Ovary (tissue), 9 donors: ENCODE data around the gene ARID5A. TPM values are rescaled to one million over a fixed set of nuclear protein-coding genes. Genes with fewer than 3 reads are reported as not detected.

Source experiments
- DNase-seq, 5 donors: peaks; one replicate each; pipeline ENCODE4 v3.0.0-alpha.2; 2019 to 2020
- H3K27ac ChIP-seq, 2 donors: fragments of 200-600 bp; one replicate each; pipeline versions ENCODE4 v1.5.1 to v1.8.0; 2019 to 2022
- H3K27me3 ChIP-seq: fragments of 200-600 bp; one replicate; pipeline ENCODE4 v1.8.0; 2022
- H3K36me3 ChIP-seq: fragments of 200-600 bp; sonication (generic); one replicate; pipeline ENCODE4 v1.5.1; 2019
- H3K4me1 ChIP-seq: one replicate; pipeline ENCODE4 v1.8.1; 2013; ENCODE audit warnings: mild to moderate bottlenecking, moderate library complexity; ENCODE audit not compliant: insufficient read depth
- H3K4me3 ChIP-seq: fragments of 200-600 bp; sonication (generic); one replicate; pipeline ENCODE4 v1.5.1; 2017
- H3K9me3 ChIP-seq, 2 donors: fragments of 200-600 bp in 1 of 2; sonication (generic) in 1 of 2; one replicate each; pipeline versions ENCODE4 v1.5.1 to v1.8.1; 2013 to 2019; ENCODE audit warnings: mild to moderate bottlenecking in 1 of 2, moderate library complexity in 1 of 2
- EP300 ChIP-seq: sonication (generic); formaldehyde crosslinking; IDR thresholded peaks from one replicate; pipeline ENCODE4 v1.6.1; 2017; ENCODE audit warnings: antibody characterized with exemption
- POLR2A ChIP-seq: fragments of 450-650 bp; IDR thresholded peaks from one replicate; pipeline ENCODE4 v1.6.1; 2017; ENCODE audit warnings: antibody characterized with exemption, mild to moderate bottlenecking, moderate library complexity
- WGBS, 3 donors: extraction: QIAGEN DNeasy Blood & Tissue Kit in 1 of 3; methylation state at CpG; one replicate each; pipeline versions ENCODE4 v1.1.5 to v1.1.7; 2013 to 2017; 5-methylcytosine and 5-hydroxymethylcytosine counted together
- intact Hi-C, 4 donors: fragments of 100-400 bp; cut with DNase I; formaldehyde crosslinking; loops; one replicate each; pipeline versions ENCODE4 v1.11.0 to v1.15.1; 2022 to 2023
- polyA plus RNA-seq, 2 donors: library from polyadenylated mRNA; stranded (reverse); fragments of 200-250 nt in 1 of 2; fragments of 350-450 nt in 1 of 2; fragmentation: Illumina TruSeq in 1 of 2; extraction: RNeasy Lipid Tissue Mini Kit (QIAGEN cat#74804) in 1 of 2; gene quantifications; one replicate each; pipeline ENCODE4 v1.2.3, GENCODE V29; 2013 to 2014
- total RNA-seq, 7 donors: library from RNA; depleted of rRNA in 2 of 7; stranded (reverse); fragments of >200 nt in 2 of 7; fragmentation: NEBNext Ultra II Directional in 3 of 7; extraction: Animal tissue kit (Norgen Biotek cat#: 25700) in 3 of 7; gene quantifications; one replicate each; pipeline versions ENCODE4 v1.1.0 to v1.2.4, GENCODE V29; 2016 to 2023
- TF ChIP-seq, protein P1 (sequence below), 3 donors: fragments of 450-650 bp in 2 of 3; fragments of 200-600 bp in 1 of 3; IDR thresholded peaks; one replicate each; pipeline versions ENCODE4 v1.5.1 to v1.8.0; 2016 to 2022; ENCODE audit warnings: antibody characterized with exemption in 3 of 3, mild to moderate bottlenecking in 1 of 3
- donor health status: DM: no; HTN: no; CAD: no; lungs with moderate emphysema.
- donor health status: DM: no; HTN: no; CAD: no.
- donor health status: Bipolar disorder and iron deficiency.
- donor health status: DM: yes; HTN: yes; CAD: no.
- donor health status: DM: no; HTN: no; CAD: no.
- donor health status: DM: yes; HTN: yes; CAD: no.

The ARID5A gene
- total and polyA plus RNA-seq, 9 donors = 1.5 to 46.1 (median 17.1) TPM

- Histone ChIP-seq H3K9me3 (no peaks in the 10 kb centered on the region), H3K36me3 (no peaks in the 10 kb centered on the region), H3K27ac (no peak overlapping the region), H3K4me1 (no peaks in the 10 kb centered on the region), H3K27me3 (no peaks in the 10 kb centered on the region), H3K4me3 (no peak overlapping the region)
- intact Hi-C loops = no loop called here
- 43 to 53% (median 48%) methylated on average over 1 of the region's 1 CpG for WGBS, 3 donors
- no peak for DNase-seq
- TF ChIP-seq, protein P1, sequence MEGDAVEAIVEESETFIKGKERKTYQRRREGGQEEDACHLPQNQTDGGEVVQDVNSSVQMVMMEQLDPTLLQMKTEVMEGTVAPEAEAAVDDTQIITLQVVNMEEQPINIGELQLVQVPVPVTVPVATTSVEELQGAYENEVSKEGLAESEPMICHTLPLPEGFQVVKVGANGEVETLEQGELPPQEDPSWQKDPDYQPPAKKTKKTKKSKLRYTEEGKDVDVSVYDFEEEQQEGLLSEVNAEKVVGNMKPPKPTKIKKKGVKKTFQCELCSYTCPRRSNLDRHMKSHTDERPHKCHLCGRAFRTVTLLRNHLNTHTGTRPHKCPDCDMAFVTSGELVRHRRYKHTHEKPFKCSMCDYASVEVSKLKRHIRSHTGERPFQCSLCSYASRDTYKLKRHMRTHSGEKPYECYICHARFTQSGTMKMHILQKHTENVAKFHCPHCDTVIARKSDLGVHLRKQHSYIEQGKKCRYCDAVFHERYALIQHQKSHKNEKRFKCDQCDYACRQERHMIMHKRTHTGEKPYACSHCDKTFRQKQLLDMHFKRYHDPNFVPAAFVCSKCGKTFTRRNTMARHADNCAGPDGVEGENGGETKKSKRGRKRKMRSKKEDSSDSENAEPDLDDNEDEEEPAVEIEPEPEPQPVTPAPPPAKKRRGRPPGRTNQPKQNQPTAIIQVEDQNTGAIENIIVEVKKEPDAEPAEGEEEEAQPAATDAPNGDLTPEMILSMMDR (IDR thresholded peaks at IDR 0.05) = no peak
- TF ChIP-seq EP300 (no peak), POLR2A (no peak)
Measured at GRCh38 chr2:96575785-96576456, 39.4 kb downstream of the ARID5A start.

- no peaks in the 10 kb centered on the region for H3K27me3 ChIP-seq
- 84 to 86% (median 85%) methylated on average over 5 of the region's 5 CpGs for WGBS, 3 donors
- no peaks in the 10 kb centered on the region for H3K36me3 ChIP-seq
- no peak for DNase-seq
- H3K9me3 ChIP-seq = no peaks in the 10 kb centered on the region
- H3K4me3 ChIP-seq = no peak overlapping the region
- no peaks in the 10 kb centered on the region for H3K4me1 ChIP-seq
- no peak overlapping the region for H3K27ac ChIP-seq
- intact Hi-C loops = no loop called here
- TF ChIP-seq, protein P1 (IDR thresholded peaks at IDR 0.05) = no peak
- TF ChIP-seq POLR2A (no peak), EP300 (no peak)
Measured at GRCh38 chr2:96577501-96577900, 40.9 kb downstream of the ARID5A start.

DNA sequence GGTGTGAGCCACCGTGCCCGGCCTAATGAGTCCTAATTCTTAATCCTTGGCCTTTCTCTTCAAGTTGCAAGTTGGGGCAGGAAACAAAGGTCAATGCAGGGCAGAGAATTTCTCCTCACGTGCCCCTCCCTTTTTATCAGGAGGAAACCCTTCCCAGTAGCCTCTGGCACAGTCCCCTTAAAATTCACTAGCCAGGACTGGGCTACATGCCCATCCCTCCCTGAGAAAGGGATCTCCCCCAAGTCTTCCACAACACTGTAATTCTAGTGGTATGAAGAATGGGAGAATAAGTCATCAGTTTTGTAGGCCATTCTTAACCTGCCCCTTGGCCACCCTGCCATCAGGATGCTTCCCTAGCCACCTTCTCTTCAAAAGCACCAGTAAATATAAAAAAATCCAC lies 42.2 kb downstream of the ARID5A start:
- 73 to 78% (median 73%) methylated on average over 3 of the region's 3 CpGs for WGBS, 3 donors
- no peak for DNase-seq
- intact Hi-C loops = no loop called here
- Histone ChIP-seq H3K9me3 (no peaks in the 10 kb centered on the region), H3K27me3 (no peaks in the 10 kb centered on the region), H3K36me3 (no peaks in the 10 kb centered on the region), H3K4me1 (no peaks in the 10 kb centered on the region), H3K27ac (no peak overlapping the region), H3K4me3 (no peak overlapping the region)
- TF ChIP-seq POLR2A (no peak), EP300 (no peak)
- TF ChIP-seq, protein P1 (IDR thresholded peaks at IDR 0.05) = no peak

DNA sequence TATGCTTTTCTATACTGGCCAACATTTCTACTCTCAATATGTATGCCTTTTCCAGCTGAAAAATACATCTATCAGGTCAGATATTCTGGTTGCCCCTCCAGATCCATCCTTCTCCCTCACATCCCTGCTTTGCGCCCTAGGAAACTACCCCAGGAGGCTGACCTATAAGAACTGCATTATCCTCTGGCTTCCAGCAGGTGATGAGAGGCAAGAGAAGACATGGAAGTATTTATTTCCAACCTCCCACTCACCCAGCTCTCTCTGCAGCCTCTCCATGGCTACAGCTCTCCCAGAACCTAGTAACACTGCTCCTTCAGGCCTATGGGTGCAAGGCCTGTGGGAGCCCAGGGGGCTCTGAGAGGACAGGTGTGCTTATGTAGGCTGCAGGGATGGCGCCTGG lies 42.9 kb downstream of the ARID5A start:
- Histone ChIP-seq H3K36me3 (no peaks in the 10 kb centered on the region), H3K4me1 (no peaks in the 10 kb centered on the region), H3K4me3 (no peak overlapping the region), H3K27me3 (no peaks in the 10 kb centered on the region), H3K27ac (no peak overlapping the region), H3K9me3 (no peaks in the 10 kb centered on the region)
- DNase-seq = no peak
- TF ChIP-seq, protein P1 (IDR thresholded peaks at IDR 0.05) = no peak
- TF ChIP-seq EP300 = no peak
- no peak for TF ChIP-seq POLR2A
- WGBS, 3 donors = 95 to 100% (median 100%) methylated on average over 2 of the region's 2 CpGs
- intact Hi-C loops = no loop called here
